HEK293 (cell line): ENCODE data around the gene ERMAP.

Experiments
- CTCF ChIA-PET: fragments of 350-600 bp; formaldehyde crosslinking; extraction: SDS; loops from one replicate; lab custom pipeline; 2021; ENCODE audit warnings: antibody characterized with exemption; lab: Yijun Ruan, JAX
- POLR2A ChIA-PET: fragments of 300-600 bp; formaldehyde crosslinking; extraction: SDS; loops from one replicate; lab custom pipeline; 2020; ENCODE audit warnings: antibody characterized with exemption, inconsistent platforms; lab: Yijun Ruan, JAX
- H3K27ac ChIP-seq: fragments of 200-500 bp; sonication (Bioruptor generic); 2 replicates; pipeline ENCODE4 v1.5.1; 2014; ENCODE audit warnings: low read depth, low read length, control low read depth, inconsistent platforms; ENCODE audit errors: extremely low read depth
- H3K36me3 ChIP-seq, 2 experiments: fragments of 200-500 bp in 1 of 2; sonication (Bioruptor generic) in 1 of 2; 1 replicate in 1 of 2; 2 replicates in 1 of 2; pipeline ENCODE4 v1.5.1; 2014 to 2017; ENCODE audit warnings: inconsistent platforms in 2 of 2, low read length in 2 of 2; ENCODE audit not compliant: control insufficient read depth in 2 of 2, insufficient read depth in 1 of 2
- H3K4me1 ChIP-seq: fragments of 200-500 bp; sonication (Bioruptor generic); 2 replicates; pipeline ENCODE4 v1.5.1; 2014; ENCODE audit warnings: mild to moderate bottlenecking, low read length, inconsistent platforms; ENCODE audit not compliant: control insufficient read depth, insufficient read depth
- H3K4me3 ChIP-seq: 2 replicates; pipeline ENCODE4 v1.5.1; 2011; ENCODE audit warnings: low read depth, mild to moderate bottlenecking, control low read depth, low read length, moderate library complexity
- H3K9me3 ChIP-seq: fragments of 200-500 bp; sonication (Bioruptor generic); 2 replicates; pipeline ENCODE4 v1.5.1; 2014; ENCODE audit warnings: low read depth, low read length, inconsistent platforms; ENCODE audit not compliant: control insufficient read depth, insufficient read depth
- BCL11B ChIP-seq: fragments of 450-650 bp; formaldehyde crosslinking; IDR thresholded peaks from 2 replicates; pipeline ENCODE4 v1.5.1; 2016; ENCODE audit warnings: low read depth, missing biosample characterization, missing genetic modification characterization
- IKZF3 ChIP-seq: fragments of 450-650 bp; IDR thresholded peaks from 2 replicates; pipeline ENCODE4 v1.5.0; 2018; ENCODE audit warnings: missing biosample characterization, mild to moderate bottlenecking, missing genetic modification characterization, moderate library complexity
- ZEB2 ChIP-seq: fragments of 450-650 bp; formaldehyde crosslinking; IDR thresholded peaks from 2 replicates; pipeline ENCODE4 v1.5.1; 2016; ENCODE audit warnings: missing biosample characterization, missing genetic modification characterization
- ZFP3 ChIP-seq: fragments of 450-650 bp; formaldehyde crosslinking; IDR thresholded peaks from 2 replicates; pipeline ENCODE4 v1.5.1; 2016; ENCODE audit warnings: low read depth, missing biosample characterization, missing genetic modification characterization
- ZNF10 ChIP-seq: fragments of 450-650 bp; formaldehyde crosslinking; IDR thresholded peaks from 2 replicates; pipeline ENCODE4 v1.5.1; 2017; ENCODE audit warnings: missing biosample characterization, missing genetic modification characterization
- ZNF169 ChIP-seq: fragments of 450-650 bp; formaldehyde crosslinking; IDR thresholded peaks from 2 replicates; pipeline ENCODE4 v1.5.1; 2016; ENCODE audit warnings: missing biosample characterization, missing genetic modification characterization
- ZNF19 ChIP-seq: fragments of 450-650 bp; formaldehyde crosslinking; IDR thresholded peaks from 2 replicates; pipeline ENCODE4; 2016; ENCODE audit warnings: missing biosample characterization, missing genetic modification characterization, low read depth
- ZNF416 ChIP-seq: fragments of 450-650 bp; formaldehyde crosslinking; IDR thresholded peaks from 2 replicates; pipeline ENCODE4 v1.5.1; 2016; ENCODE audit warnings: missing biosample characterization, missing genetic modification characterization
- ZNF530 ChIP-seq: fragments of 450-650 bp; formaldehyde crosslinking; IDR thresholded peaks from 2 replicates; pipeline ENCODE4 v1.5.1; 2016; ENCODE audit warnings: low read depth, missing biosample characterization, missing genetic modification characterization
- ZSCAN23 ChIP-seq: fragments of 450-650 bp; formaldehyde crosslinking; IDR thresholded peaks from 2 replicates; pipeline ENCODE4 v1.5.1; 2016; ENCODE audit warnings: missing biosample characterization, missing genetic modification characterization
- ZXDB ChIP-seq: fragments of 450-650 bp; formaldehyde crosslinking; IDR thresholded peaks from 2 replicates; pipeline ENCODE4 v1.5.1; 2016; ENCODE audit warnings: missing biosample characterization, missing genetic modification characterization
- TF ChIP-seq, protein P1 (sequence below): fragments of 450-650 bp; formaldehyde crosslinking; IDR thresholded peaks from 2 replicates; pipeline ENCODE4 v1.5.1; 2016; ENCODE audit warnings: missing biosample characterization, missing genetic modification characterization
- TF ChIP-seq, protein P2 (sequence below): fragments of 450-650 bp; formaldehyde crosslinking; conservative IDR thresholded peaks from 2 replicates; pipeline ENCODE4 v1.5.1; 2016; ENCODE audit warnings: low read depth, missing biosample characterization, missing genetic modification characterization
- TF ChIP-seq, protein P3 (sequence below): fragments of 450-650 bp; formaldehyde crosslinking; IDR thresholded peaks from 2 replicates; pipeline ENCODE4 v1.5.1; 2016; ENCODE audit warnings: missing biosample characterization, missing genetic modification characterization
- TF ChIP-seq, protein P4 (sequence below): fragments of 450-650 bp; formaldehyde crosslinking; IDR thresholded peaks from 2 replicates; pipeline ENCODE4 v1.5.1; 2016; ENCODE audit warnings: missing biosample characterization, missing genetic modification characterization
- TF ChIP-seq, protein P5 (sequence below): fragments of 450-650 bp; formaldehyde crosslinking; IDR thresholded peaks from 2 replicates; pipeline ENCODE4 v1.5.1; 2017; ENCODE audit warnings: missing biosample characterization, missing genetic modification characterization
- TF ChIP-seq, protein P6 (sequence below): fragments of 450-650 bp; formaldehyde crosslinking; IDR thresholded peaks from 2 replicates; pipeline ENCODE4 v1.5.1; 2016; ENCODE audit warnings: missing biosample characterization, missing genetic modification characterization, low read depth
- TF ChIP-seq, protein P7 (sequence below): fragments of 450-650 bp; formaldehyde crosslinking; IDR thresholded peaks from 2 replicates; pipeline ENCODE4 v1.5.1; 2017; ENCODE audit warnings: missing biosample characterization, missing genetic modification characterization

Gene ERMAP

DNA sequence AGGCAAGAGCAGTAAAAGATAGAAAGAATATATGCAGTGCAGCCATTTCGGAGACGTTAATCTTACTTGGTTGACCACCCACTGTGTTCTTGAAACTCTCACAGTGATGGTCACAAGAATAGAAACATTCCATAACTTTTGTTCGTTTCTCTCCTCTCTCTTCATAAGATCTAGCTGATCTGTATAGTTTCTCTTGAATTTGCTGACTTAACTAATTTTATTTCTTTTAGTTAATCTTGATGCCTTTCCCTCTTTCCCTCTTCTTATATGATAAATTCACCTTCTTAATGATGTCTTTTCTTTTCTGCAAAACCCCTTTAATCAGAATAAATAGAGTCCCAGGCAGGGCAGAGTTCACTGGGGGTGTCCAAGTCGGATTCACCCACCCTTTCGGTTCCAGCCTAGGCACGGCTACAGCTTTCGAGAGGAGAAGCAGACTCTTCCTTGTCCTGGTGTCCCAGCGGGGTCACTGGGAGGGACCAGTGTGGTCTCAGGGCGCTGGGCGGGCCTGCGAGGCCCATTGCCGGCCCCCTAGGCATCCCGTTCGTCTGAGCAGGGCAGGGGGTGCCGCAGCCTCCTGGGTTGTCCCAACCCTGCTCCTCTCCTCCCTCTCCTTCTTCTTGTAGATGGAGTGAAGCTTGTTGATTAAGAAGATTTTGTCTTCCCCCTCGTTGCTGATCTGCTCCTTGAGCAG is 69.3 kb downstream of the ERMAP start (continued):
- TF ChIP-seq ZSCAN23 (no peak), ZNF416 (tag by site-specific recombination) (no peak), BCL11B (tag by site-specific recombination) (no peak)
- TF ChIP-seq, protein P1, sequence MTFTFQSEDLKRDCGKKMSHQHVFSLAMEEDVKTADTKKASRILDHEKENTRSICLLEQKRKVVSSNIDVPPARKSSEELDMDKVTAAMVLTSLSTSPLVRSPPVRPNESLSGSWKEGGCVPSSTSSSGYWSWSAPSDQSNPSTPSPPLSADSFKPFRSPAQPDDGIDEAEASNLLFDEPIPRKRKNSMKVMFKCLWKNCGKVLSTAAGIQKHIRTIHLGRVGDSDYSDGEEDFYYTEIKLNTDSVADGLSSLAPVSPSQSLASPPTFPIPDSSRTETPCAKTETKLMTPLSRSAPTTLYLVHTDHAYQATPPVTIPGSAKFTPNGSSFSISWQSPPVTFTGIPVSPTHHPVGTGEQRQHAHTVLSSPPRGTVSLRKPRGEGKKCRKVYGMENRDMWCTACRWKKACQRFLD (tag by site-specific recombination), result no peak
- TF ChIP-seq, protein P2, sequence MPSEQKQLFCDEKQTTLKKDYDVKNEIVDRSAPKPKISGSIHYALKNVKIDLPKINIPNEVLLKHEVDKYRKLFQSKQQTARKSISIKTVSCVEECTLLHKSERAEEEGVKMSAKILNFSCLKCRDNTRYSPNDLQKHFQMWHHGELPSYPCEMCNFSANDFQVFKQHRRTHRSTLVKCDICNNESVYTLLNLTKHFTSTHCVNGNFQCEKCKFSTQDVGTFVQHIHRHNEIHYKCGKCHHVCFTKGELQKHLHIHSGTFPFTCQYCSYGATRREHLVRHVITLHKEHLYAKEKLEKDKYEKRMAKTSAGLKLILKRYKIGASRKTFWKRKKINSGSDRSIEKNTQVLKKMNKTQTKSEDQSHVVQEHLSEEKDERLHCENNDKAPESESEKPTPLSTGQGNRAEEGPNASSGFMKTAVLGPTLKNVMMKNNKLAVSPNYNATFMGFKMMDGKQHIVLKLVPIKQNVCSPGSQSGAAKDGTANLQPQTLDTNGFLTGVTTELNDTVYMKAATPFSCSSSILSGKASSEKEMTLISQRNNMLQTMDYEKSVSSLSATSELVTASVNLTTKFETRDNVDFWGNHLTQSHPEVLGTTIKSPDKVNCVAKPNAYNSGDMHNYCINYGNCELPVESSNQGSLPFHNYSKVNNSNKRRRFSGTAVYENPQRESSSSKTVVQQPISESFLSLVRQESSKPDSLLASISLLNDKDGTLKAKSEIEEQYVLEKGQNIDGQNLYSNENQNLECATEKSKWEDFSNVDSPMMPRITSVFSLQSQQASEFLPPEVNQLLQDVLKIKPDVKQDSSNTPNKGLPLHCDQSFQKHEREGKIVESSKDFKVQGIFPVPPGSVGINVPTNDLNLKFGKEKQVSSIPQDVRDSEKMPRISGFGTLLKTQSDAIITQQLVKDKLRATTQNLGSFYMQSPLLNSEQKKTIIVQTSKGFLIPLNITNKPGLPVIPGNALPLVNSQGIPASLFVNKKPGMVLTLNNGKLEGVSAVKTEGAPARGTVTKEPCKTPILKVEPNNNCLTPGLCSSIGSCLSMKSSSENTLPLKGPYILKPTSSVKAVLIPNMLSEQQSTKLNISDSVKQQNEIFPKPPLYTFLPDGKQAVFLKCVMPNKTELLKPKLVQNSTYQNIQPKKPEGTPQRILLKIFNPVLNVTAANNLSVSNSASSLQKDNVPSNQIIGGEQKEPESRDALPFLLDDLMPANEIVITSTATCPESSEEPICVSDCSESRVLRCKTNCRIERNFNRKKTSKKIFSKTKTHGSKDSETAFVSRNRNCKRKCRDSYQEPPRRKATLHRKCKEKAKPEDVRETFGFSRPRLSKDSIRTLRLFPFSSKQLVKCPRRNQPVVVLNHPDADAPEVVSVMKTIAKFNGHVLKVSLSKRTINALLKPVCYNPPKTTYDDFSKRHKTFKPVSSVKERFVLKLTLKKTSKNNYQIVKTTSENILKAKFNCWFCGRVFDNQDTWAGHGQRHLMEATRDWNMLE (tag by site-specific recombination), result no peak

DNA sequence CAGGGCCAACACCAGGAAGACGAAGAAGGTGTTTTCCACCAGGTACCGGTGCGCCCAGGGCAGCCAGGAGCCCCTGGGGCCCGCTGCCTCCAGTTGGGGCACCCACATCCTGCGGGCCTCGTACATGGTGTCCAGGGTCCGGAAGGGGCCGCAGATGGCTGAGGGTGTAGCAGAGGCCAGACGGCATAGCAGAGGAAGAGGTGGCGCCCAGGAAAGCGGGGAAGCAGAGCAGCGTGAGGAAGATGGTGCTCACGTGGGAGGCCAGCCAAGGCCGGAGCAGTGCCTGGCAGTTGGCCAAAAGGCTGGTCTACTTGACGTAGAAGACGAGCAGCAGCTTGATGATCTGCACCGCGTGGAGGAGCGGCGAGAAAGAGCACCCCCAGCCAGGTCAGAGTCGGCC is 69.9 kb downstream of the ERMAP start:
- Histone ChIP-seq H3K36me3 (no peaks in the 10 kb centered on the region), H3K4me3 (no peak overlapping the region), H3K4me1 (no peaks in the 10 kb centered on the region), H3K27ac (no peak overlapping the region), H3K9me3 (no peaks in the 10 kb centered on the region)
- ChIA-PET CTCF (interaction anchor here (0.6 kb wide), 1 partner anchor 101 kb away, joined by 3 read pairs; no protein-coding TSS in a partner anchor), POLR2A (no interaction called here)
- TF ChIP-seq, protein P3, sequence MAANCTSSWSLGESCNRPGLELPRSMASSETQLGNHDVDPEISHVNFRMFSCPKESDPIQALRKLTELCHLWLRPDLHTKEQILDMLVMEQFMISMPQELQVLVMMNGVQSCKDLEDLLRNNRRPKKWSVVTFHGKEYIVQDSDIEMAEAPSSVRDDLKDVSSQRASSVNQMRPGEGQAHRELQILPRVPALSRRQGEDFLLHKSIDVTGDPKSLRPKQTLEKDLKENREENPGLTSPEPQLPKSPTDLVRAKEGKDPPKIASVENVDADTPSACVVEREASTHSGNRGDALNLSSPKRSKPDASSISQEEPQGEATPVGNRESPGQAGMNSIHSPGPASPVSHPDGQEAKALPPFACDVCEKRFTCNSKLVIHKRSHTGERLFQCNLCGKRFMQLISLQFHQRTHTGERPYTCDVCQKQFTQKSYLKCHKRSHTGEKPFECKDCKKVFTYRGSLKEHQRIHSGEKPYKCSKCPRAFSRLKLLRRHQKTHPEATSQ (tag by site-specific recombination), result no peak
- TF ChIP-seq IKZF3 (tag by site-specific recombination), result no peak
- TF ChIP-seq, protein P4, sequence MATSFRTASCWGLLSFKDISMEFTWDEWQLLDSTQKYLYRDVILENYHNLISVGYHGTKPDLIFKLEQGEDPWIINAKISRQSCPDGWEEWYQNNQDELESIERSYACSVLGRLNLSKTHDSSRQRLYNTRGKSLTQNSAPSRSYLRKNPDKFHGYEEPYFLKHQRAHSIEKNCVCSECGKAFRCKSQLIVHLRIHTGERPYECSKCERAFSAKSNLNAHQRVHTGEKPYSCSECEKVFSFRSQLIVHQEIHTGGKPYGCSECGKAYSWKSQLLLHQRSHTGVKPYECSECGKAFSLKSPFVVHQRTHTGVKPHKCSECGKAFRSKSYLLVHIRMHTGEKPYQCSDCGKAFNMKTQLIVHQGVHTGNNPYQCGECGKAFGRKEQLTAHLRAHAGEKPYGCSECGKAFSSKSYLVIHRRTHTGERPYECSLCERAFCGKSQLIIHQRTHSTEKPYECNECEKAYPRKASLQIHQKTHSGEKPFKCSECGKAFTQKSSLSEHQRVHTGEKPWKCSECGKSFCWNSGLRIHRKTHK (tag by site-specific recombination), result no peak
- no peak for TF ChIP-seq ZNF19 (tag by site-specific recombination)
- TF ChIP-seq, protein P5, sequence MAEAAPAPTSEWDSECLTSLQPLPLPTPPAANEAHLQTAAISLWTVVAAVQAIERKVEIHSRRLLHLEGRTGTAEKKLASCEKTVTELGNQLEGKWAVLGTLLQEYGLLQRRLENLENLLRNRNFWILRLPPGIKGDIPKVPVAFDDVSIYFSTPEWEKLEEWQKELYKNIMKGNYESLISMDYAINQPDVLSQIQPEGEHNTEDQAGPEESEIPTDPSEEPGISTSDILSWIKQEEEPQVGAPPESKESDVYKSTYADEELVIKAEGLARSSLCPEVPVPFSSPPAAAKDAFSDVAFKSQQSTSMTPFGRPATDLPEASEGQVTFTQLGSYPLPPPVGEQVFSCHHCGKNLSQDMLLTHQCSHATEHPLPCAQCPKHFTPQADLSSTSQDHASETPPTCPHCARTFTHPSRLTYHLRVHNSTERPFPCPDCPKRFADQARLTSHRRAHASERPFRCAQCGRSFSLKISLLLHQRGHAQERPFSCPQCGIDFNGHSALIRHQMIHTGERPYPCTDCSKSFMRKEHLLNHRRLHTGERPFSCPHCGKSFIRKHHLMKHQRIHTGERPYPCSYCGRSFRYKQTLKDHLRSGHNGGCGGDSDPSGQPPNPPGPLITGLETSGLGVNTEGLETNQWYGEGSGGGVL (tag by site-specific recombination), result no peak
- TF ChIP-seq, protein P6, sequence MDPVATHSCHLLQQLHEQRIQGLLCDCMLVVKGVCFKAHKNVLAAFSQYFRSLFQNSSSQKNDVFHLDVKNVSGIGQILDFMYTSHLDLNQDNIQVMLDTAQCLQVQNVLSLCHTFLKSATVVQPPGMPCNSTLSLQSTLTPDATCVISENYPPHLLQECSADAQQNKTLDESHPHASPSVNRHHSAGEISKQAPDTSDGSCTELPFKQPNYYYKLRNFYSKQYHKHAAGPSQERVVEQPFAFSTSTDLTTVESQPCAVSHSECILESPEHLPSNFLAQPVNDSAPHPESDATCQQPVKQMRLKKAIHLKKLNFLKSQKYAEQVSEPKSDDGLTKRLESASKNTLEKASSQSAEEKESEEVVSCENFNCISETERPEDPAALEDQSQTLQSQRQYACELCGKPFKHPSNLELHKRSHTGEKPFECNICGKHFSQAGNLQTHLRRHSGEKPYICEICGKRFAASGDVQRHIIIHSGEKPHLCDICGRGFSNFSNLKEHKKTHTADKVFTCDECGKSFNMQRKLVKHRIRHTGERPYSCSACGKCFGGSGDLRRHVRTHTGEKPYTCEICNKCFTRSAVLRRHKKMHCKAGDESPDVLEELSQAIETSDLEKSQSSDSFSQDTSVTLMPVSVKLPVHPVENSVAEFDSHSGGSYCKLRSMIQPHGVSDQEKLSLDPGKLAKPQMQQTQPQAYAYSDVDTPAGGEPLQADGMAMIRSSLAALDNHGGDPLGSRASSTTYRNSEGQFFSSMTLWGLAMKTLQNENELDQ (tag by site-specific recombination), result no peak
- no peak for TF ChIP-seq ZFP3 (tag by site-specific recombination)
- no peak for TF ChIP-seq ZNF530
- TF ChIP-seq, protein P7, sequence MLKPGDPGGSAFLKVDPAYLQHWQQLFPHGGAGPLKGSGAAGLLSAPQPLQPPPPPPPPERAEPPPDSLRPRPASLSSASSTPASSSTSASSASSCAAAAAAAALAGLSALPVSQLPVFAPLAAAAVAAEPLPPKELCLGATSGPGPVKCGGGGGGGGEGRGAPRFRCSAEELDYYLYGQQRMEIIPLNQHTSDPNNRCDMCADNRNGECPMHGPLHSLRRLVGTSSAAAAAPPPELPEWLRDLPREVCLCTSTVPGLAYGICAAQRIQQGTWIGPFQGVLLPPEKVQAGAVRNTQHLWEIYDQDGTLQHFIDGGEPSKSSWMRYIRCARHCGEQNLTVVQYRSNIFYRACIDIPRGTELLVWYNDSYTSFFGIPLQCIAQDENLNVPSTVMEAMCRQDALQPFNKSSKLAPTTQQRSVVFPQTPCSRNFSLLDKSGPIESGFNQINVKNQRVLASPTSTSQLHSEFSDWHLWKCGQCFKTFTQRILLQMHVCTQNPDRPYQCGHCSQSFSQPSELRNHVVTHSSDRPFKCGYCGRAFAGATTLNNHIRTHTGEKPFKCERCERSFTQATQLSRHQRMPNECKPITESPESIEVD, result no peak
- no peak for TF ChIP-seq ZNF10 (tag by site-specific recombination)
- TF ChIP-seq ZNF169 (tag by site-specific recombination), result no peak
- no peak for TF ChIP-seq ZEB2
- no peak for TF ChIP-seq ZXDB (tag by site-specific recombination)
